Endothelial cell of coronary artery (primary cell): Measurements from ENCODE around the gene OPN1LW. TPM values are rescaled to one million over a fixed set of nuclear protein-coding genes. Genes with fewer than 3 reads are reported as not detected.

ENCODE experiments used
- total RNA-seq: library from RNA; depleted of rRNA; stranded (reverse); fragments of >200 nt; gene quantifications from 2 replicates; pipeline ENCODE4 v1.2.3, GENCODE V29; 2014

The OPN1LW gene
- not detected in 2 replicates for total RNA-seq

DNA sequence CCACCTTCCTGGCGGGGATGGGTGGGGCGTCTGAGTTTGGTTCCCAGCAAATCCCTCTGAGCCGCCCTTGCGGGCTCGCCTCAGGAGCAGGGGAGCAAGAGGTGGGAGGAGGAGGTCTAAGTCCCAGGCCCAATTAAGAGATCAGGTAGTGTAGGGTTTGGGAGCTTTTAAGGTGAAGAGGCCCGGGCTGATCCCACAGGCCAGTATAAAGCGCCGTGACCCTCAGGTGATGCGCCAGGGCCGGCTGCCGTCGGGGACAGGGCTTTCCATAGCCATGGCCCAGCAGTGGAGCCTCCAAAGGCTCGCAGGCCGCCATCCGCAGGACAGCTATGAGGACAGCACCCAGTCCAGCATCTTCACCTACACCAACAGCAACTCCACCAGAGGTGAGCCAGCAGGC lies at the start of gene OPN1LW:
Gene OPN1LW (plus strand): TSS at position 234 of the 400 bp plus-strand sequence. CDS start 41 bp downstream, at position 275.

DNA sequence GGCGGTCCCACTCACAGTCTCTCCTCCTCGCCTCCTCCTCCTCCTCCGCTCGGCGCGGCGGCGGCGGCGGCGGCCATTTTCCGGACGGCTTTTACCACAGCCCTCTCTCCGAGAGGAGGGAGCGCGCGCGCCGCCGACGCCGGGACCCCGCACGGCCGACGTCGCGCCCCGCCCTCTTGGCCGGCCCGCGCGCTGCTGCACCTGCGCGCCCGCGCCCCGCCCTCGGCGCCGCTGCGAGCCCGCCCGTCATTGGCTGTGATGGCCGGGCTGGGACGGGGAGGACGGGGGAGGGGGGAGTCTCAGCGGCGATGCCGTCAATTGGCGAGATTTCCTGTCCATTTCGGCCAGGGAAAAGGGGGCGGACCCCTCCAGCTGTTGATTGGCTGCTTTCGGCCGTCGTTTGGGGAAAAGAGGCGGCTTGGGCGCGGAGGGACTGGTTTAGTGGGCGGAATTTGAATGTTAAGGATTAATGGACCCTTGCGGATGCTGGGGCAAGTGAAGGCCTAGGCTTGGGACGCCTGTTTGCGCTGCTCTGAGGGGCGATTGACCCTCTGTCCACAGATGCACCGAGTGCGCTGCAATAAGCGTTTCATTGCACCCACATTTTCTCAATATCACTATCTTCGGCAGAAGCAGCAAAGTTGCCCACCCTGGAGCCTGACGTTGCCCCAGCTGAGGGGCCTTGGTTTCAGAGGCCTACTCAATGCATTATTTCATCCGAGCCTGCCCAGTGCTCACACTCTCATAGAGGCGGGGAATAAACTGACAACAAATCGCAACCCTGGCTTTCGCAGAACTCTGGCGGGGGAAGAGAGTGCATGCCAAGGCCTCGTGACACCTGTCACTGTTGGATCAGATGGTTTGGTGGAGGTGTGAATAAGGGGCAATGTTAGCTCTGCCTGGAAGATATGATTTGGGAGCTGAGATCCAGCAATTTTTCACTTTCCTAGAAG lies 46.2 kb upstream of the OPN1LW start, which contains the start of gene MECP2:
Gene MECP2 (minus strand): TSS at position 129 of the 953 bp plus-strand sequence.

DNA sequence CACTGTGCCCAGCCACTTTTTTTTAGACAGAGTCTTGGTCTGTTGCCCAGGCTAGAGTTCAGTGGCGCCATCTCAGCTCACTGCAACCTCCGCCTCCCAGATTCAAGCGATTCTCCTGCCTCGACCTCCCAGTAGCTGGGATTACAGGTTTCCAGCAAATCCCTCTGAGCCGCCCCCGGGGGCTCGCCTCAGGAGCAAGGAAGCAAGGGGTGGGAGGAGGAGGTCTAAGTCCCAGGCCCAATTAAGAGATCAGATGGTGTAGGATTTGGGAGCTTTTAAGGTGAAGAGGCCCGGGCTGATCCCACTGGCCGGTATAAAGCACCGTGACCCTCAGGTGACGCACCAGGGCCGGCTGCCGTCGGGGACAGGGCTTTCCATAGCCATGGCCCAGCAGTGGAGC lies 38.3 kb downstream of the OPN1LW start, which contains the start of gene OPN1MW:
Gene OPN1MW (plus strand): TSS at position 301 of the 400 bp plus-strand sequence. CDS start 82 bp downstream, at position 383.

Other genes with a start within 250 kb of the OPN1LW start
- not detected in 2 replicates for gene AVPR2, start 239.6 kb upstream of the OPN1LW start, total RNA-seq
- gene ARHGAP4, start 218.0 kb upstream of the OPN1LW start, total RNA-seq, result 26.4 and 50.0 TPM in 2 replicates
- 63.2 and 81.5 TPM in 2 replicates for gene NAA10, start 209.2 kb upstream of the OPN1LW start, total RNA-seq
- 1.6 and 2.1 TPM in 2 replicates for gene RENBP, start 199.6 kb upstream of the OPN1LW start, total RNA-seq
- gene HCFC1, start 172.4 kb upstream of the OPN1LW start, total RNA-seq, result 14.8 and 16.4 TPM in 2 replicates
- gene TMEM187, start 171.5 kb upstream of the OPN1LW start, total RNA-seq, result 4.9 and 8.1 TPM in 2 replicates
- gene IRAK1, start 124.3 kb upstream of the OPN1LW start, total RNA-seq, result 69.3 and 71.9 TPM in 2 replicates
- 16.8 and 20.3 TPM in 2 replicates for gene MECP2, start 46.5 kb upstream of the OPN1LW start, total RNA-seq
- gene OPN1MW, start 38.4 kb downstream of the OPN1LW start, total RNA-seq, result not detected in 2 replicates
- gene OPN1MW2, start 75.5 kb downstream of the OPN1LW start, total RNA-seq, result not detected in 2 replicates
- not detected in 2 replicates for gene OPN1MW3, start 113.3 kb downstream of the OPN1LW start, total RNA-seq
- not detected in 2 replicates for gene TEX28, start 150.9 kb downstream of the OPN1LW start, total RNA-seq
- gene TKTL1, start 151.6 kb downstream of the OPN1LW start, total RNA-seq, result not detected in 2 replicates
- gene FLNA, start 230.4 kb downstream of the OPN1LW start, total RNA-seq, result 2,046 and 3,187 TPM in 2 replicates
- 19.9 and 20.2 TPM in 2 replicates for gene EMD, start 235.1 kb downstream of the OPN1LW start, total RNA-seq